Natural killer cell (primary cell): ENCODE measurements around the gene TMC1. TPM values are rescaled to one million over a fixed set of nuclear protein-coding genes. Genes with fewer than 3 reads are reported as not detected.
"Not testable (repeated sequence)": the region's sequence is repeated elsewhere in the genome, so short reads cannot be mapped to it uniquely, and the experiment has no call there.

ENCODE experiments used
- ATAC-seq, 3 donors: fragments of 150-1000 bp in 2 of 3; fragments of 200-7000 bp in 1 of 3; cut with Tn5 transposase; 1 replicate in 1 of 3; 2 replicates in 2 of 3; pipeline ENCODE4 v1.10.0; 2021; ENCODE audit warnings: mild to moderate bottlenecking in 2 of 3, moderate library complexity in 2 of 3
- DNase-seq, 2 donors: peaks; one replicate each; pipeline versions ENCODE4 v3.0.0 to v3.0.0-alpha.2; 2013 to 2021; ENCODE audit warnings: mixed read lengths in 1 of 2
- H3K27ac ChIP-seq: one replicate; pipeline ENCODE4 v1.5.1; 2013; ENCODE audit warnings: mild to moderate bottlenecking, low read length
- H3K27me3 ChIP-seq: one replicate; pipeline ENCODE4 v1.6.1; 2013; ENCODE audit warnings: low read length; ENCODE audit not compliant: control insufficient read depth, insufficient read depth
- H3K36me3 ChIP-seq: one replicate; pipeline ENCODE4 v1.6.1; 2013; ENCODE audit warnings: low read length; ENCODE audit not compliant: control insufficient read depth, insufficient read depth
- H3K4me1 ChIP-seq: one replicate; pipeline ENCODE4 v1.6.1; 2013; ENCODE audit warnings: low read length; ENCODE audit not compliant: control insufficient read depth, insufficient read depth
- H3K4me3 ChIP-seq: one replicate; pipeline ENCODE4 v1.5.1; 2013; ENCODE audit warnings: low read length
- H3K9me3 ChIP-seq: one replicate; pipeline ENCODE4 v1.6.1; 2013; ENCODE audit warnings: low read length; ENCODE audit not compliant: control insufficient read depth, insufficient read depth
- H3K27ac Mint-ChIP-seq, 2 donors: one replicate each; pipeline ENCODE4 v1.8.0; 2022; ENCODE audit warnings: mild to moderate bottlenecking in 2 of 2, mixed read lengths in 2 of 2, moderate library complexity in 1 of 2
- H3K27me3 Mint-ChIP-seq, 2 donors: one replicate each; pipeline ENCODE4 v1.8.0; 2022; ENCODE audit warnings: low read depth in 2 of 2, mixed read lengths in 2 of 2
- H3K36me3 Mint-ChIP-seq: one replicate; pipeline ENCODE4 v1.8.0; 2022; ENCODE audit warnings: mixed read lengths
- H3K4me1 Mint-ChIP-seq, 2 donors: one replicate each; pipeline ENCODE4 v1.8.0; 2022; ENCODE audit warnings: mixed read lengths in 2 of 2
- H3K4me3 Mint-ChIP-seq: one replicate; pipeline ENCODE4 v1.8.0; 2022; ENCODE audit warnings: mild to moderate bottlenecking, moderate library complexity, mixed read lengths
- H3K9me3 Mint-ChIP-seq, 2 donors: one replicate each; pipeline ENCODE4 v1.8.0; 2022; ENCODE audit warnings: mixed read lengths in 2 of 2
- WGBS: methylation state at CpG from one replicate; pipeline ENCODE4 v1.1.7; 2013; ENCODE audit warnings: missing lambda C conversion rate; ENCODE audit not compliant: insufficient coverage; 5-methylcytosine and 5-hydroxymethylcytosine counted together
- intact Hi-C: fragments of 100-400 bp; cut with micrococcal nuclease; formaldehyde crosslinking; loops from one replicate; pipeline ENCODE4 v1.14.2; 2022
- total RNA-seq, 4 donors: library from RNA; stranded (reverse); fragments of 120-200 nt in 1 of 4; gene quantifications; one replicate each; pipeline versions ENCODE4 v1.2.3 to v1.2.4, GENCODE V29; 2013 to 2022
- TF ChIP-seq, protein P1 (sequence below): fragments of 200-600 bp; IDR thresholded peaks from one replicate; pipeline ENCODE4 v1.8.0; 2022; ENCODE audit warnings: antibody characterized with exemption

The TMC1 gene
- total RNA-seq, 3 donors from 2014 or later (not counting 1 experiment from before 2014, with no cell fraction given) = not detected

DNA sequence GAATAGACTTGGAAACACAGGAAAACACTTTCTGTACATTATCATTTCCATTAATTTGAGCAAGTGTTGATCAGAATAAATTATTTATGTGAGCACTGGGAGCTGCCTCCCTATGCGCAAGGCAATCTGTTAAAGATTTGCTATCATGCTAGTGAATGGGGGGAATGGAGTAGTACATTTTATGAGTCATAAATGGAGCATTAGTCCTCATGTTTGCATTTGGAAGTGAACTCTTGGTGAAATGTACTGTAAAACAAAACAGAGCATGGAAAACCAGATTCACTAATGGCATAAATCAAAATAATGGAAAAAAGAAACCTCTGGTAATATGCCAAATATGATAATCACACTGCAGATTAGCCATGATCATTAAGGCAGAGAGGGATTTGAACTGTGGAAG lies 40.5 kb upstream of the TMC1 start:
- 93% methylated on average over 1 of the region's 1 CpG for WGBS
- Mint-ChIP-seq H3K27ac (no peak overlapping the region), H3K27me3 (peaks cover 3 to 12% of the 10 kb centered on the region in 2 donors), H3K36me3 (no peaks in the 10 kb centered on the region), H3K4me3 (no peak overlapping the region), H3K9me3 (no peaks in the 10 kb centered on the region), H3K4me1 (no peaks in the 10 kb centered on the region)
- Histone ChIP-seq H3K4me1 (no peaks in the 10 kb centered on the region), H3K36me3 (no peaks in the 10 kb centered on the region), H3K4me3 (no peak overlapping the region), H3K9me3 (no peaks in the 10 kb centered on the region), H3K27me3 (peaks cover 2% of the 10 kb centered on the region), H3K27ac (no peak overlapping the region)
- ATAC-seq = no peak
- TF ChIP-seq, protein P1, sequence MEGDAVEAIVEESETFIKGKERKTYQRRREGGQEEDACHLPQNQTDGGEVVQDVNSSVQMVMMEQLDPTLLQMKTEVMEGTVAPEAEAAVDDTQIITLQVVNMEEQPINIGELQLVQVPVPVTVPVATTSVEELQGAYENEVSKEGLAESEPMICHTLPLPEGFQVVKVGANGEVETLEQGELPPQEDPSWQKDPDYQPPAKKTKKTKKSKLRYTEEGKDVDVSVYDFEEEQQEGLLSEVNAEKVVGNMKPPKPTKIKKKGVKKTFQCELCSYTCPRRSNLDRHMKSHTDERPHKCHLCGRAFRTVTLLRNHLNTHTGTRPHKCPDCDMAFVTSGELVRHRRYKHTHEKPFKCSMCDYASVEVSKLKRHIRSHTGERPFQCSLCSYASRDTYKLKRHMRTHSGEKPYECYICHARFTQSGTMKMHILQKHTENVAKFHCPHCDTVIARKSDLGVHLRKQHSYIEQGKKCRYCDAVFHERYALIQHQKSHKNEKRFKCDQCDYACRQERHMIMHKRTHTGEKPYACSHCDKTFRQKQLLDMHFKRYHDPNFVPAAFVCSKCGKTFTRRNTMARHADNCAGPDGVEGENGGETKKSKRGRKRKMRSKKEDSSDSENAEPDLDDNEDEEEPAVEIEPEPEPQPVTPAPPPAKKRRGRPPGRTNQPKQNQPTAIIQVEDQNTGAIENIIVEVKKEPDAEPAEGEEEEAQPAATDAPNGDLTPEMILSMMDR = no peak
- intact Hi-C loops = no loop called here
- no peak for DNase-seq

DNA sequence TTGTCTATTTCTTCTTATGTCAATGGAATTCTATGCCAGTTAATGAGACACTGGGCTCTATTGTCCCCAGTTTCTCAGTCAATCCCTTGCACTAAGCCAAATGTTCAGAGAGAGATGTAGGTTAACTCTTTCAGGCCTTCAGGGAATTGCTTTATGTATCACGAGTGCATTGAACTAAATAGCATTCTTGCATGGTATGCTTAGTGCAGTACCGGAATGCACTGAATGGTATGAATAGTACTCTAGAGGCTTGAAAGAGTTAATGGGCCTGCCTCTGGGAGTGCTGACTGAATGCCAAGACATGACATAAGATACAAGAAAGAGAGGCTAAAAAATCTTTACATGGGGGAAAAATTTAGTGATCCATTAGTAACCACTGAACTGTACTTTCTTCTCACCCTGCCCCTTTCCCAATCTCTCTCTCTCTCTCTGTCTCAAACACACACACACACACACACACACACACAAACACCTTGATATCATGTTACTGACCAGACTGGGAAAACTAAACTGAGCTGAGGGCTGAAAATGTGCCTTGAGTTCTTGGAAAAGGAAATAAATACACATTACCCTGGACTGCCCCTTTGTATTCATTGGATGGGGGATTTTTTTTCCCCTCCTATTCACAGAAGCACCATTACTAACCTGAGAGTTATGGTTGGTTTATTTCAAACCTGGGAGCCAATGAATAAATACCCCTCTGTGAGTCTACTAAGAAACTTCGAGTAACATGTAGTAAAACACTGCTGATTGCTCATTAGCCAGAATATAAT lies 35.4 kb upstream of the TMC1 start:
- no peaks in the 10 kb centered on the region for H3K9me3 Mint-ChIP-seq
- WGBS = 86% methylated on average over 3 of the region's 3 CpGs

DNA sequence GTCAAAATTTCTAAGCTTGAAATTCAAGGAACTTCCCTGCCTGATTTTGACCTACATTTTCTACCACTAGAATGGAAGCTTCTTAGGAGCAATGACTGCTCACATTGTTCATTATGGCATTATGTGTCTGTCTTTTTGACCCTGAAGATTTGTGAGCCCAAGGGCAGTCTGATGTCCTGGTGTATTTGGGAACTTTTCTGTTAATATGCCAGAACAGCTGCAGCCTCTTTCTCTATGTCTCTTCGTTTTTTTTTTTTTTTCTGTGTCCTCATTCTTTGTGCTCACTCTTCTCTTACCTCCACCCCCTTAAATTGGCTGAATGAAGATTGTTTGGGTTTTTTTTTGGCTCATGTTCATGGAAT lies 34.8 kb upstream of the TMC1 start:
- intact Hi-C loops = no loop called here
- ATAC-seq (no peak), DNase-seq (no peak)
- no peaks in the 10 kb centered on the region for H3K9me3 Mint-ChIP-seq
- H3K27me3 ChIP-seq = peaks cover 2% of the 10 kb centered on the region
- H3K27ac Mint-ChIP-seq = no peak overlapping the region
- no peak overlapping the region for H3K27ac ChIP-seq
- H3K4me3 Mint-ChIP-seq = no peak overlapping the region
- H3K36me3 Mint-ChIP-seq = no peaks in the 10 kb centered on the region
- no peaks in the 10 kb centered on the region for H3K4me1 ChIP-seq
- no peak overlapping the region for H3K4me3 ChIP-seq
- H3K9me3 ChIP-seq = no peaks in the 10 kb centered on the region
- no peaks in the 10 kb centered on the region for H3K4me1 Mint-ChIP-seq
- TF ChIP-seq, protein P1 = no peak
- whole genome bisulfite sequencing = no CpG with 5 or more reads among the region's 1 CpG
- peaks cover 7 to 21% of the 10 kb centered on the region in 2 donors for H3K27me3 Mint-ChIP-seq
- no peaks in the 10 kb centered on the region for H3K36me3 ChIP-seq

More for the DNA sequence above, 35.4 kb upstream of the TMC1 start:
- Mint-ChIP-seq H3K27ac (no peak overlapping the region), H3K4me3 (no peak overlapping the region), H3K4me1 (no peaks in the 10 kb centered on the region), H3K27me3 (peaks cover 7 to 21% of the 10 kb centered on the region in 2 donors), H3K36me3 (no peaks in the 10 kb centered on the region)
- ATAC-seq (no peak), DNase-seq (no peak)
- intact Hi-C loops = no loop called here
- Histone ChIP-seq H3K27ac (no peak overlapping the region), H3K4me3 (no peak overlapping the region), H3K4me1 (no peaks in the 10 kb centered on the region), H3K36me3 (no peaks in the 10 kb centered on the region), H3K27me3 (peaks cover 2% of the 10 kb centered on the region), H3K9me3 (no peaks in the 10 kb centered on the region)
- TF ChIP-seq, protein P1 = no peak

DNA sequence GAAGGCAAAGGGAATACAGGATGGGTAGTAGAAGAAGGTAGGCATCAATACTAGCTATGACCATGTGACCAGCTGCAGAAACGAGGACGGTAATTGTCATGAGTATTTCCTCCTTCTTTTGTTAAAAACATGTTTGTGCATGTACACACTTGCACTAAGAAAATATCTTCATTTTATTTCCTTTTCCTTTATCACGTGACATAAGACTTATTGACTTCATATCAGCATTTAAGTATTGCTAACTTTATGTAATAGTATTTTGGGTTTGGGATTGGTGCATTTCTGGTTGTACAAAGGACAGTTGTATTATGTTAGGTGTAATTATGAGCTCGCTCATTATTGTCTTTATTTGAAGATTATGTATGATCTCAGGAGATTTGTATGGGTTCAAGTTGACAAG lies 33.7 kb upstream of the TMC1 start:
- H3K4me1 ChIP-seq, H3K4me1 Mint-ChIP-seq, DNase-seq, H3K27ac Mint-ChIP-seq, H3K4me3 Mint-ChIP-seq, H3K36me3 Mint-ChIP-seq, H3K4me3 ChIP-seq, H3K27me3 ChIP-seq, H3K27ac ChIP-seq, H3K9me3 Mint-ChIP-seq, H3K36me3 ChIP-seq, intact Hi-C loops, ATAC-seq, H3K9me3 ChIP-seq: not testable (repeated sequence)
- 88% methylated on average over 3 of the region's 4 CpGs for WGBS
- peaks cover 7 to 14% of the 10 kb centered on the region in 2 donors for H3K27me3 Mint-ChIP-seq
